ENCODE results near the gene TCEAL4.
"Not testable (repeated sequence)": the region's sequence is repeated elsewhere in the genome, so short reads cannot be mapped to it uniquely, and the experiment has no call there.

TCEAL4 gene

GRCh38 chrX:103586314-103586646 lies 965 bp downstream of the TCEAL4 start:
- no peak for DNase-seq (ENCODE audit: insufficient read length, low spot score)
- no peak for FAIRE-seq
- no peak for TF ChIP-seq CTCF (IDR thresholded peaks at IDR 0.05; ENCODE audit: insufficient read depth, missing control alignments)

- no peak for FAIRE-seq
- no peak for DNase-seq (ENCODE audit: insufficient read length, low spot score)
- no peak for TF ChIP-seq CTCF (IDR thresholded peaks at IDR 0.05; ENCODE audit: insufficient read depth, missing control alignments)
These were observed 1.3 kb downstream of the TCEAL4 start for GRCh38 chrX:103586659-103587058.

GRCh38 chrX:103592295-103592694 lies 7.0 kb downstream of the TCEAL4 start:
- not testable (repeated sequence) for DNase-seq (ENCODE audit: insufficient read length, low spot score); FAIRE-seq

GRCh38 chrX:103595202-103595601 lies 9.9 kb downstream of the TCEAL4 start:
- not testable (repeated sequence) for FAIRE-seq

GRCh38 chrX:103607364-103608305 lies 22.3 kb downstream of the TCEAL4 start, which contains the start of gene TCEAL3:
Gene TCEAL3, plus strand, starts transcription at chrX:103607963. Its CDS starts 1,102 bp downstream, at chrX:103609065.
- FAIRE-seq = no peak
- DNase-seq (ENCODE audit: insufficient read length, low spot score) = peak; percentile 19
- TF ChIP-seq CTCF (IDR thresholded peaks at IDR 0.05; ENCODE audit: insufficient read depth, missing control alignments) = no peak

More at GRCh38 chrX:103595202-103595601, 9.9 kb downstream of the TCEAL4 start:
- not testable (repeated sequence) for DNase-seq (ENCODE audit: insufficient read length, low spot score)

- TF ChIP-seq CTCF (IDR thresholded peaks at IDR 0.05; ENCODE audit: insufficient read depth, missing control alignments) = no peak
- FAIRE-seq = no peak
- no peak for DNase-seq (ENCODE audit: insufficient read length, low spot score)
These were observed 23.1 kb downstream of the TCEAL4 start for GRCh38 chrX:103608306-103608963.

GRCh38 chrX:103610282-103610681 lies 25.0 kb downstream of the TCEAL4 start:
- DNase-seq (ENCODE audit: insufficient read length, low spot score) (no peak), FAIRE-seq (no peak)

More at GRCh38 chrX:103610282-103610681, 25.0 kb downstream of the TCEAL4 start:
- no peak for TF ChIP-seq CTCF (IDR thresholded peaks at IDR 0.05; ENCODE audit: insufficient read depth, missing control alignments)
